WERI-Rb-1 (cell line): Measurements from ENCODE around the gene LGR4.

ENCODE experiments used
- DNase-seq: peaks from one replicate; pipeline ENCODE4 v3.0.0-alpha.2; 2020
- H3K27ac ChIP-seq: fragments of 250-450 bp; sonication (Bioruptor Pico); 2 replicates; pipeline ENCODE4 v1.5.1; 2020; ENCODE audit warnings: mild to moderate bottlenecking, moderate library complexity
- H3K27me3 ChIP-seq: fragments of 250-450 bp; sonication (Bioruptor Pico); 2 replicates; pipeline ENCODE4 v1.5.1; 2021; ENCODE audit warnings: mild to moderate bottlenecking, low read depth, moderate library complexity; ENCODE audit not compliant: insufficient read depth, severe bottlenecking
- H3K36me3 ChIP-seq: fragments of 250-450 bp; sonication (Bioruptor Pico); 2 replicates; pipeline ENCODE4 v1.5.1; 2020; ENCODE audit warnings: mild to moderate bottlenecking, moderate library complexity
- H3K4me3 ChIP-seq: 2 replicates; pipeline ENCODE4 v1.5.1; 2011; ENCODE audit warnings: low read depth, mild to moderate bottlenecking, control low read depth, low read length
- H3K9me3 ChIP-seq: fragments of 250-450 bp; sonication (Bioruptor Pico); 2 replicates; pipeline ENCODE4 v1.5.1; 2021; ENCODE audit warnings: mild to moderate bottlenecking, moderate library complexity; ENCODE audit not compliant: severe bottlenecking
- TF ChIP-seq, protein P1 (sequence below): IDR thresholded peaks from 2 replicates; pipeline ENCODE4 v1.5.1; 2011; ENCODE audit warnings: low read depth, mild to moderate bottlenecking, control low read depth, inconsistent platforms, low read length

LGR4 gene

DNA sequence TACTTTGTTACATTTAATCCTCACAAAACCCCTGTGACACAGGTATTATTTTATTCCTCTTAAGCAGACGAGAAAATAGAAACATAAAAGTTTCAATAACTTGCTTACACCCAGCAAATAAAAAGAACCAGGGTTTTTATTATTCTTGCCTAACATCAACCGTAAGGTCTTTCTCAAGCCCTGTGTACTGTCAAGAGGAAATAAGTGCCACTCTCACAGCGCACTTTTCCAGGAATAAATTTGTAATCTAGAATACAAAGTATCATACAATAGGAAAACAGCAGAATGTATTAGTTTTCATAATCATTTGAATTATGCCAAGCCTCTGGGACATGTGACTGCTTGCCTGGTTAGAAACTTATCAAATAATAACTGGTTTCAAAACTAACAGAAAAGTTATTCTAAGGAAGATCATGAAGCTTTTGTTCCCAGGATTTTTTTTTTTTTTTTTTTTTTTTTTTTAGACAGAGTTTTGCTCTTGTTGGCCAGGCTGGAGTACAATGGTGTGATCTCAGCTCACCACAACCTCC lies 117.0 kb downstream of the LGR4 start:
- no peak overlapping the region for H3K27ac ChIP-seq
- DNase-seq: no peak
- TF ChIP-seq, protein P1, sequence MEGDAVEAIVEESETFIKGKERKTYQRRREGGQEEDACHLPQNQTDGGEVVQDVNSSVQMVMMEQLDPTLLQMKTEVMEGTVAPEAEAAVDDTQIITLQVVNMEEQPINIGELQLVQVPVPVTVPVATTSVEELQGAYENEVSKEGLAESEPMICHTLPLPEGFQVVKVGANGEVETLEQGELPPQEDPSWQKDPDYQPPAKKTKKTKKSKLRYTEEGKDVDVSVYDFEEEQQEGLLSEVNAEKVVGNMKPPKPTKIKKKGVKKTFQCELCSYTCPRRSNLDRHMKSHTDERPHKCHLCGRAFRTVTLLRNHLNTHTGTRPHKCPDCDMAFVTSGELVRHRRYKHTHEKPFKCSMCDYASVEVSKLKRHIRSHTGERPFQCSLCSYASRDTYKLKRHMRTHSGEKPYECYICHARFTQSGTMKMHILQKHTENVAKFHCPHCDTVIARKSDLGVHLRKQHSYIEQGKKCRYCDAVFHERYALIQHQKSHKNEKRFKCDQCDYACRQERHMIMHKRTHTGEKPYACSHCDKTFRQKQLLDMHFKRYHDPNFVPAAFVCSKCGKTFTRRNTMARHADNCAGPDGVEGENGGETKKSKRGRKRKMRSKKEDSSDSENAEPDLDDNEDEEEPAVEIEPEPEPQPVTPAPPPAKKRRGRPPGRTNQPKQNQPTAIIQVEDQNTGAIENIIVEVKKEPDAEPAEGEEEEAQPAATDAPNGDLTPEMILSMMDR: no peak
- H3K36me3 ChIP-seq: peaks cover 3% of the 10 kb centered on the region; the same call in 1 of the 2 replicates
- no peaks in the 10 kb centered on the region for H3K27me3 ChIP-seq
- H3K4me3 ChIP-seq: no peak overlapping the region
- no peaks in the 10 kb centered on the region for H3K9me3 ChIP-seq

DNA sequence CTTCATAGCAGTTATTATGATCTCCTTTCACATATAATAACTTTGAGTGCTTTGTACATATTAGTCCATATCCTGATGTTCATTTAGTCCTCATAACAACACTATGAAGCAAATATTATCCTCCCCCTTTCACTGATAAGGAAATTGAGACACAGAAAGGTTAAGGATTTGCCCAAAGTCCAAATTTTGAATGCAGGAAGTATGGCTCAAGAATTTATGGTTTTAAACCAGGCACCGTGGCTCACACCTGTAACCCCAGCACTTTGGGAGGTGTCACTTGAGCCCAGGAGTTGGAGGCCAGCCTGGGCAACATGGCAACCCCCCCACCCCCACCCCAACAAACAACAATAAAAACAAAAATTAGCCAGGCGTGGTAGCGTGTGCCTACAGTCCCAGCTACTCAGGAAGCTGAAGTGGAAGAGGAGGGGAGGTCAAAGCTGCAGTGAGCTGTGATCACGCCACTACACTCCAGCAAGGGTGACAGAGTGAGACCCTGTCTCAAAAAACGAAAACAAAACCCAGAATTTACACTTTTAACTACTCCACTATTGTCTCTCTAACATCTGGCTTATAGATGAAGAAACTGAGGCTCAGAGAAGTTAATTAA lies 118.1 kb downstream of the LGR4 start:
- TF ChIP-seq, protein P1: no peak
- DNase-seq: no peak
- H3K27me3 ChIP-seq: no peaks in the 10 kb centered on the region
- H3K36me3 ChIP-seq: peaks cover 6% of the 10 kb centered on the region
- no peak overlapping the region for H3K27ac ChIP-seq
- no peaks in the 10 kb centered on the region for H3K9me3 ChIP-seq
- no peak overlapping the region for H3K4me3 ChIP-seq

DNA sequence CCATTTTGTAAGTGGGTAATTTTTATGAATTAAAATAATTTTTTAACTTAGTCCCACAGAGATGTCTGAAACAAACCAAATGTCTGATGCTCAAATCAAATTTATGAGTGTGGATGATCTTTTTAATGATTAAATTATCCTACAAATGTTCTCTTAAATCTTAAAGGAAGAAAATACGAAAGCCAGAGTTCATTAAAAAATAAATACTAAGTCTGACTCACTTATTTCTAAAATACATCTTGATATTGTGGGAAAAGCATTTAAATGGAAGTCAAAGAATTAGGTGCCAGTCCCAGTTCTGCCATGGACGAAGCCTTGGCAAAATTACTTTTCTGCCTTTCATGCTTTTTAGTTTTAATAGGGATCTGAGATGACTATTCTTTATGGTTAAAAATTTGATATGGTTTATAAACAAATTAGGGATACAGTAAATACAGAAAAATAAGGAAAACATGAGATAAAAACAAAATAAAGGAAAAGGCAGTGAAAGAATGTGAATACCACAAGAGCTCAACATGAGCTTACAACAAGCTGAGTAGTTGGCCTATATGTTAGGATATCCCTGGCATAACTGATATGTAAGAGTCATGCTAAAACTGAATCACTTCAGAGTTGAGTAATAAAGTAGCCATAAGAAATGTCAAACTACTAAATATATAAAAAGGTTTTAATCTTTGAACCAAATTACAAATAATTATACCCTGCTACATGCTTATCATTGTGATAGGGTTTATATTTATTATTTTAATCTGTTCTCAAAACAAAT lies 118.8 kb downstream of the LGR4 start:
- Histone ChIP-seq H3K4me3 (no peak overlapping the region), H3K27ac (no peak overlapping the region), H3K9me3 (no peaks in the 10 kb centered on the region), H3K27me3 (no peaks in the 10 kb centered on the region), H3K36me3 (peaks cover 6% of the 10 kb centered on the region)
- TF ChIP-seq, protein P1: no peak
- no peak for DNase-seq

DNA sequence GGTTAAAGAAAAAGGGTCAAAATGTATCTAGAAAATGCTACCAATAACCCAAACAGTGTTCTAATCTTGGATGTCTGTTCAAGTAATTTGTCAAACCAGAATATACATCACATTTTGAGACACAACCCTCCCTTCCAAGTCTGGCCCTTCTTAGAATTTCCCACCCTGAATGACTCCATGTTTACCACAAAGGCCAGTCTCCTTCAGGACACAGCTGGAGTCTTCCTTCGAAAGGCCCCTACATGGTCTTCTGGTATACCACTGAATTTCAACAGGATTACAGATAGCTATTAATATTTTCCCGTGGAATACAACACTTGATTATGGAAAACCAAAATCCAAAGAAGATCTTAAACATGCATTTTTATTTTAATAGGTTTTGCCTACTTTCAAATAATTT lies 119.8 kb downstream of the LGR4 start:
- DNase-seq: no peak
- Histone ChIP-seq H3K9me3 (no peaks in the 10 kb centered on the region), H3K27ac (no peak overlapping the region), H3K27me3 (no peaks in the 10 kb centered on the region), H3K36me3 (peaks cover 6% of the 10 kb centered on the region), H3K4me3 (no peak overlapping the region)
- TF ChIP-seq, protein P1: no peak

DNA sequence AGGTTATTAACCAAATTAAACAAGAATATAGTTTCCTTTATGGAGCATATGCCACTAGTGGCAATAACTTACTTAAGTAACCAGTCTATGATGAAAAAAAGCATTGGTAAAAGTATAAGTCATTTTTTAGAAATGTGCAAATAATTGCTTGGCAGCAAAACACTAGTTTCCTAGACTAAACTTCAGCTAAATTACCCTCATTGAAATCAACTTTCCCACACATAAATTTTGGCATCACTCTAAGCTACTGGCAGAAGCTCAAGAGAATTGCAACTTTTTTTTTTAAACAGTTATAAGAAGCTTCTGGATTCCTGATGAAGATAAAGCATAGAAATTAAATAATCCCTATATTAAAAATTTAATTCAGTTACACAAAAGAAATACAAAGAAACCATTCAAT lies 122.1 kb downstream of the LGR4 start:
- Histone ChIP-seq H3K36me3 (peaks cover 6% of the 10 kb centered on the region), H3K4me3 (no peak overlapping the region), H3K27ac (no peak overlapping the region), H3K27me3 (no peaks in the 10 kb centered on the region), H3K9me3 (no peaks in the 10 kb centered on the region)
- no peak for DNase-seq
- TF ChIP-seq, protein P1: no peak
